Astrocyte of the spinal cord (primary cell): ENCODE results near the gene GLS.
A peak's percentile ranks its signal among the peaks of the same experiment; 100 is the strongest.

Source experiments
- DNase-seq: peaks from one replicate; pipeline ENCODE4 v3.0.0; 2011; ENCODE audit warnings: low read depth, low spot score
- H3K4me3 ChIP-seq: 2 replicates; pipeline ENCODE4 v1.5.1; 2011; ENCODE audit warnings: low read depth, mild to moderate bottlenecking, low read length, moderate library complexity
- CTCF ChIP-seq: IDR thresholded peaks from 2 replicates; pipeline ENCODE4 v1.5.1; 2012; ENCODE audit warnings: low read depth, mild to moderate bottlenecking, low read length, inconsistent platforms
- in situ Hi-C: cut with HindIII; loops from 2 replicates; pipeline ENCODE4 v1.10.0; 2017; ENCODE audit warnings: low sequenced_read_pairs

GLS gene

GRCh38 chr2:191012845-191013681 lies 132.4 kb downstream of the GLS start:
- in situ Hi-C loops: no loop called here
- peak; percentile 9 for DNase-seq

GRCh38 chr2:191013682-191013931 lies 133.0 kb downstream of the GLS start:
- H3K4me3 ChIP-seq: peak overlapping the region; percentile 86
- TF ChIP-seq CTCF: no peak
- in situ Hi-C loops: no loop called here
- DNase-seq: no peak

More at GRCh38 chr2:191012845-191013681, 132.4 kb downstream of the GLS start:
- H3K4me3 ChIP-seq: peak overlapping the region; percentile 86
- TF ChIP-seq CTCF: no peak

- peak within 1 kb of the TSS; percentile 86 for H3K4me3 ChIP-seq
- TF ChIP-seq CTCF: no peak
- peak; percentile 93 for DNase-seq
- in situ Hi-C loops: no loop called here
Measured at GRCh38 chr2:191013932-191014652, 133.5 kb downstream of the GLS start, which contains the start of gene STAT1. STAT1 (minus strand) TSS chr2:191014171; CDS start chr2:191010003, 4,168 bp downstream.

GRCh38 chr2:191014653-191015020 lies 134.0 kb downstream of the GLS start:
- H3K4me3 ChIP-seq: peak overlapping the region; percentile 86
- in situ Hi-C loops: no loop called here
- no peak for DNase-seq
- no peak for TF ChIP-seq CTCF
